ENCODE data around the gene MAPT.

Gene MAPT

DNA sequence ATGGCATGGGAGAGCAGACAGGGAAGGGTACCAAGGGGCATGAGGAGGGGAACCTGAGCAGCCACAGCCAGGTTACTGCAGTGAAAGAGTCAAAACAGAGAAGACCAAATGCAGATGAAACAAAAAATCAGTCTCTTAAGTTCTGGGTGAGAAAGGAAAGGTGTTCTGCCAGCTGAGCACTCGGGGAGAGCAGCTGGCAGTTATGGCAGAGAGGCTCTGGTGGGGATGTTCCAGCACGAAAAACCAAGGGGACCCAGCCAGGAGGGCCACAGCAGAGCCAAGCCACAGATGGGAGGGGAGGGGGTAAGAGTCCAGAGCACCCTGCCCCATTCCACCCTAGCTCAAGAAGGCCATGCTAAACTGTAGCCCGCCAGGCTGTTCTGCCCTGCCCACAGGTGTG lies 136.4 kb downstream of the MAPT start:
- no peak for DNase-seq (ENCODE audit: low read depth)

GRCh38 chr17:46031440-46031839 lies 137.1 kb downstream of the MAPT start:
- DNase-seq (ENCODE audit: low read depth): no peak

DNA sequence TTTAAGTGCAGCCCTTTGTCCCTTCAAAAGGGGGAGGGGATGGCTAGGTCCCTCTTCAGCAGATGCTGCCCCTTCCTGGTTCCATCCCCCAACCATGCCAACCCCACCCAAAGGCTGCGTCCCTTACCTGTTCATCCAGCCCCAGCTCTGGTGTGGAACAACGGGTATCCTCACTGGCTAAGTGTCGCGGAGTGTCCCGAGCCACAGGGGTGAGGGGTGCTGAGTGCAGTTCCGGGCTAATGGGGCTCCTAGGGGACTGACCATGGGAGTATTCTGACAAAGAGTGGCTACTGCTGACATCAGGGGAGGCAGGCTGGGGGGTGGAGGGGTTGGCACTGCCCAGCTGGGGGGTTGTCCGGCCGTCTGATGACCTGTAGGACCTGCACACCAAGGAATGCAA lies 137.6 kb downstream of the MAPT start:
- DNase-seq (ENCODE audit: low read depth): no peak

- DNase-seq (ENCODE audit: low read depth): no peak
Observed at GRCh38 chr17:46032909-46033308, 138.6 kb downstream of the MAPT start.

DNA sequence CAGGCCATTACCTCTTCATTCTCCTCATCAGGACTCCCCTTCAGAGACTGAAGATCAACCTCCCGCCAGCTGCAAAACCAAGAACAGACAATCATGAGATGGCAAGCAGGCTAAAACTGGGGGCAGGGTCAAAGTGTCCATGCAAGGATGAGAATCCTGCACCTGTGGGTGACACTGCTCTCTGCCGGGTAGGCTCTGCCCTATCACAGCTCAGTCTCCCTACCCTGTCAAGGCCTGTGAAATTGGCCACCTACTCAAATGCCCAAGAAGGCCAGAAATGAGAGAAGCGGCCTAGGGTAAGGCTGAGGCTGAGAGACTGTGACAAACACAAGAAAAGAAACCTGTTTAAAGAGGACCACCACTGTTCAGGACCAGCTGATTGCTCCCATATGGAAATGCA lies 139.0 kb downstream of the MAPT start:
- no peak for DNase-seq (ENCODE audit: low read depth)

GRCh38 chr17:46035112-46035818 lies 140.9 kb downstream of the MAPT start:
- no peak for DNase-seq (ENCODE audit: low read depth)

DNA sequence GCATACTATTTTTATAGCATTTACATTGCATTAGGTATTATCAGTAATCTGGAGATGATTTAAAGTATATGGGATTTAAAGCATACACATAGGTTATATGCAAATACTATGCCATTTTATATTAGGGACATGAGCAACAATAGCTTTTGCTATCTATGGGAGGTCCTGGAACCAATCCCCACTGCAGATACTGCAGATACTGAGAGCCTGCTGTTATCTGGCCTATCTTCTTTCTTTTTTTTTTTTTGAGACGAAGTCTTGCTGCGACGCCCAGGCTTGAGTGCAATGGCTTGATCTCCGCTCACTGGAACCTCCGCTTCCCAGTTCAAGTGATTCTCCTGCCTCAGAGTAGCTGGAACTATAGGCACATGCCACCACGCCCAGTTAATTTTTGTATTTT lies 142.1 kb downstream of the MAPT start:
- no peak for DNase-seq (ENCODE audit: low read depth)

DNA sequence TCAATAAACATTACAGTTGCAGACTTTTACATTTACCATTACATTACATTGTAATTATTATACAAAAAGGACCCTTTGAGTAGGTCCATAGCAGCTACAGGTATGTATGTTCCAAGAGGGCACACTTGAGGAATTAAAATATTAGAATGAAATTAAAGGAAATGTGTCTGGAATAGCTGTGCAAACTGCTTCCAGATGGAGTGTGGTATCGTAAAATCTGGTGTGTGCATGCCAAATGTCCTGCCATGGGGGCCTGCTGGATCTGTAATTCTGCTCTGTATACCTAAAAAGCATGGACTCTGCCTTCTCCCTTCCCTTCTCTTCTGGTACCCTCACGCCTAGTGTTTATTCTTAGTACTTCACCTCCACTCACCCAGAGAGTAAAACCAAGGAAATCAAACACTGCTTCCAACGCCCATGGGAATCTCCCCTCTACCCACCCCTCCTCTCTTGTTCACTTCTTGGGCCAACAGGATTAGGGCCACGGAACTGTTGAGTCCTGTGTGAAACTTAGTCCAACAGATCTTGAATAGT lies 143.4 kb downstream of the MAPT start:
- DNase-seq (ENCODE audit: low read depth): no peak

DNA sequence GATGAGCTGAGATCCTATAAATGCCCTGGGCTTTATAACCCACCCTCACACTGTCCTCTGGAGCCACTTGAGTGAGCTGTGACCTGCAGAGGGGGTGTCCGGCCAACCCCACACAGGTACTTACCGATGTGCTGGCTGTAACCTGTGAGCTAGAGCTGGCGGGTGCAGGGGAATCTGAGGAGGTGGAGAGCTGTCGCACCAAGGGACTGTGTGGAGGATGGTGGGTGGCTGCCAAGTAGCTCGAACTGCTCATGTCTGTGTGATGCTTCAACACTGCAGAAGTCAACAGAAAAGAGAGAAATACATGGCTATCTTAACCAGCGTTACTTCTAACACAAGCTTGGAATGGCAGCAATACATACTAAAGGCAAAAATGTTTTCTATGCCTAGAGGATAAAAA lies 144.1 kb downstream of the MAPT start:
- no peak for DNase-seq (ENCODE audit: low read depth)

DNA sequence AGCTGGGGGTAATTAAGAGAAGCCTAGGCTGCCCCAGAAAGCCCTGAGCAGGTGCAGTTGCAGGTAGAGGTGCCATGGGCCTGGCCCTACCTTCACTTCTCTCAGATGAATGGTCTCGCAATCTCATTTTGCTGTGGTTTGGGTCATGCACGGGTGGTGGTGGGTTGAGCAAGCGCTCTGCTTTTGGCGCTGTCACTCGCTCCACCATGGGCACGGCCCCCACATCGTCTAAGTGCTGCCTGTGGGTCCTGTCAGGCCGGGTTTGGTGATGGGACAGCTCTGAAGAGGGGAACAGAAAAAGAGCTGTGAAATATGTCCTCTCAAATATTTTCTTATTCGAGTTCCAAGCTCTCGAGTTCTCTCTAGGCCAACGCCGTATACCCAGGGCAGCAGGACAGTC lies 144.6 kb downstream of the MAPT start:
- DNase-seq (ENCODE audit: low read depth): no peak

DNA sequence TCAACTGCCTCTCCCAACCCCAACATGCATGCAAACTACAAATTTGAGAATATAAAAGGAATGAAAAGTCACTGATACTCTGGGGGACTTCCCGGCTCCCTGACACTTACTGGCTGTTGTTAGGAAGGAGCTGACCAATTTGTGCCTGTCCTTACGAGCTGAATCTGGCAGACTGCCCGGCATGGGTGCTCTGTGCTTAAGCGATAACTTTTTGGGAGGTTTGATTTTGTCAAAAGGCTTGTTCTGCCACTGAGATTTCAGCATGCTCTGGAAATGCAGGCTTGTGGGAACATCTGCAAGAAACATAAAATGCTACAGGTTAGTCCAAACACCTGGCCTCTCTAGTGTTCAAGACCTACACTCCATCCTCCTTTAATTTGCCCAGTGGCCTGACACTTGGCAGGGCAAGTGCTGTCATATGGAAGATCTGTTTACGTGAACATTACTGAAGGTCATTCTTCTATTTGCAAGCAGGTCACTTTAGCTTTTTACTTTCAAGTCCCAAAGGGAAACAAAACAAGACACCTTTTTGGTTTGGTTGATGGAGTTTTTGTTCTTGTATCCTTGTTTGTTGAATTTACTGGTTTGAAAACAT lies 145.3 kb downstream of the MAPT start:
- DNase-seq (ENCODE audit: low read depth): no peak

GRCh38 chr17:46042246-46042645 lies 147.9 kb downstream of the MAPT start:
- no peak for DNase-seq (ENCODE audit: low read depth)

DNA sequence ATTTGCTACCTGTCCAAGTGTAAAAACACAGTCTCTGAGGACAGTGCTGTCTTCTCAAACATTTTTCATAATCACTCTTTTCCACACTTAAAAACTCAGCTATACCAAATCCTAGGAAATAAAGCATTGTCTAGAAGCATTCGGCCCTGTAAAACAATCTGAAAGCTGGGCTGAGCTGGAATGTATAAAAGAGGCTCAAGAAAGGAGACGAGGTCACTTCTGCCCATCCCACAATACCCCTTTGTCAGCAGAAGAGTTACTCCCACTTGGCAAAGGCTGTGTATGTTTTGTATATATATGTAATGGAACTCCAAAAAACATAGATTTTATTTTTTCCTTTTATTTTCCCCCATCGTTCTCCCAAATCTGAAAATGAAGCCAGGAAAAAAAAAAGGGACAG lies 148.6 kb downstream of the MAPT start:
- DNase-seq (ENCODE audit: low read depth): no peak

- no peak for DNase-seq (ENCODE audit: low read depth)
Observed at GRCh38 chr17:46043606-46044005, 149.3 kb downstream of the MAPT start.

DNA sequence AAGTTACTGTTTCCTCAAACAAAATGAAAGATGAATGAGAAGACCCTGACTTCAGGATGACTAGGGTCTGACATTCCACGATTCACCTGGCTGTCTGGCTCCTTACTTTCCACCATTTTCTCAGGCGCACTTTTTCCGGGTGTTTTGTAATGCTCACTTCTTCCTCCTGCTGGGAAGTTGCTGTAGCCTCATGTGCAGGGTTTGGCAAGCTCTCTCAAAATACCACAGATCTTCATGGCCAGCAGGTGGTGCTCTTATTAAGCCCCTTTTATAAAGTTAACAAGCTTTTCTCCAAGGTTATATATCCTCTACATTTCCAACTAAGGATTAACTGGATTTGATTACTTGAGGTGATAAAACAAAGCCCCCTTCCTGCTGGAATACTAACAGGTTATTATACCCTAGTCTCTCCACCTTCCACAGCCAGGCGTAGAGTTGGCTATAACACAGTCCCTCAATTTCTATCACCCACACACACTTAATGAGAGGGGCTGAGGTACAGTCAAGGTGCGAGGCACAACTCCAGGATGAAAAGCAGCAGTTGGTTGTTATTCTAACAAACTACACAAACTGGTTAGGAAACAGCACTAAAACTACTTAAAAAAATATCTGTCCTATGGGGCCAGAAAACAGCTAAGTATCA lies 150.1 kb downstream of the MAPT start:
- DNase-seq (ENCODE audit: low read depth): peak; percentile 15

DNA sequence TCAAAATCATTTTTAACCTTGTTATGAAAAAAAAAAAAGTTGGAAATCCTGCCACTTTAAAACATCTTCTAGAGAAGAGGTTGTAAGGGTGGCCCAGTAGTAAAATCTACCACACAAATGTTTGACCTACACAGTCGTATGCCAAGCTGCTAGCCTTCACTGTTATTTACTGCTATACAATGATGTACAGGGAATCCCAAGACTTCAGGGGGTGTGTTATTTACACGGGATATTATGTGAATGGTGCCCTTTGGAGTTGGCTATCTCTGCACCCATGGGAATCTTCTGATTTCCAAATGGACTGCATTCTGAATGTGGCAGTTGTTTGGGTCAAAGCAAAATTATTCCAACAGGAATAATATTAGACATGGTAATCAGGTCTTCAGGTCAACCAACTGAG lies 150.6 kb downstream of the MAPT start:
- DNase-seq (ENCODE audit: low read depth): no peak

DNA sequence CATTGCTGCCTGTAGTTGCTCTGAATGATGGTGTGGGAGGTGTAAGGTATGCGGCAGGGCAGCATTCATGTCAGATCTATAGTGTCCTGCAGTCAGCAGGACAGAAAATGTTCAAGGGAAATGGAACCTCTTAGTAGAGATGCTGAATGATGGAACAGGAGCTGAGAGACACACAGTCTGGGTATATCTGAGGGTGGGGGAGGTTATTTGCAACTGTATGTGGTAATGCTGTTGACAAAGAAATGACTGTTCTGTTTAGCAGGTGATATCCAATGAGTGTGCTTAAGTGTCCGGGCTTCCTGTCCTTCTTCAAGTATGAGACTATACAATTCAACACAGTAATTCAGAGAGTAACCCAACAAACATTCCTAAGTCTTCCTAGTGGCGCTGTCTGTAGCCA lies 151.3 kb downstream of the MAPT start:
- no peak for DNase-seq (ENCODE audit: low read depth)

- DNase-seq (ENCODE audit: low read depth): no peak
Observed at GRCh38 chr17:46046957-46047356, 152.6 kb downstream of the MAPT start.

- no peak for DNase-seq (ENCODE audit: low read depth)
Observed at GRCh38 chr17:46047398-46047797, 153.0 kb downstream of the MAPT start.

DNA sequence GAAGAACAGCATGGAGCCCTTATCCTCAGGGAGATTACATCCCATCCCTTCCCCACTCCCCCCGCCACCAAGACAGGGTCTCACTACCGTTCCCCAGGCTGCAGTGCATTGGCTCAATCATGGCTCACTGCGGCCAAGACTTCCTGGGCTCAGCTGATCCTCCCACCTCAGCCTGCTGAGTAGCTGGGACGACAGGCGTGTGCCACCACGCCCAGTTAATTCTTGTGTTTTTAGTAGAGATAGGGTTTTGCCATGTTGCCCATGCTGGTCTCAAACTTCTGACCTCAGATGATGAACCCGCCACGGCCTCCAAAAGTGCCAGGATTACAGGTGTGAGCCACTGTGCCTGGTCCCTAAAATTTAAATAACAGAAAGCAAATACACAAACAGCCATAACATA lies 153.5 kb downstream of the MAPT start:
- DNase-seq (ENCODE audit: low read depth): no peak

DNA sequence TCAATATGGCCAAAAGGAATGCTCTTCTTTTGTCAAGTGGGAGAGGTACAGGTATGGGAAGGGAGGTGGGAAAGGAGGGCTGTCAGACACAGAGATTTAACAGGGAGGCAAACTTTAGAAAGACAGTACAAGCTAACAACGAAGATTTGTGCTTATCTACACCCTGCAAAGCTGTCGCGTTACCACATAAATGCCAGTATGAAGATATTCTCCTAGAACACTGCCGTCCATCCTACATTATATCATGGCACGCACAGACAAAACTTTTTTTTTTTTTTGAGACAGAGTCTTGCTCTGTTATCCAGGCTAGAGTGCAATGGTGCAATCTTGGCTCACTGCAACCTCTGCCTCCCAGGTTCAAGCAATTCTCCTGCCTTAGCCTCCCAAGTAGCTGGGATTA lies 155.3 kb downstream of the MAPT start:
- DNase-seq (ENCODE audit: low read depth): no peak

- DNase-seq (ENCODE audit: low read depth): no peak
Observed at GRCh38 chr17:46053911-46054534, 159.7 kb downstream of the MAPT start.

- no peak for DNase-seq (ENCODE audit: low read depth)
Observed at GRCh38 chr17:46056800-46057304, 162.5 kb downstream of the MAPT start.
